Gastrocnemius medialis (tissue), 4 donors: ENCODE data around the gene VAPA.

Experiments
- POLR2A ChIP-seq, 2 donors: fragments of 450-650 bp; IDR thresholded peaks; one replicate each; pipeline ENCODE4 v1.6.1; 2017; ENCODE audit warnings: antibody characterized with exemption in 2 of 2, mild to moderate bottlenecking in 2 of 2, moderate library complexity in 2 of 2
- TF ChIP-seq, protein P1 (sequence below), 5 experiments: fragments of 450-650 bp in 3 of 5; fragments of 200-600 bp in 2 of 5; sonication (generic) in 2 of 5; IDR thresholded peaks in 4 of 5; conservative IDR thresholded peaks in 1 of 5; 1 replicate in 4 of 5; 2 replicates in 1 of 5; pipeline ENCODE4 v1.5.1; 2016 to 2019; ENCODE audit warnings: antibody characterized with exemption in 5 of 5, mild to moderate bottlenecking in 3 of 5, moderate library complexity in 3 of 5

DNA sequence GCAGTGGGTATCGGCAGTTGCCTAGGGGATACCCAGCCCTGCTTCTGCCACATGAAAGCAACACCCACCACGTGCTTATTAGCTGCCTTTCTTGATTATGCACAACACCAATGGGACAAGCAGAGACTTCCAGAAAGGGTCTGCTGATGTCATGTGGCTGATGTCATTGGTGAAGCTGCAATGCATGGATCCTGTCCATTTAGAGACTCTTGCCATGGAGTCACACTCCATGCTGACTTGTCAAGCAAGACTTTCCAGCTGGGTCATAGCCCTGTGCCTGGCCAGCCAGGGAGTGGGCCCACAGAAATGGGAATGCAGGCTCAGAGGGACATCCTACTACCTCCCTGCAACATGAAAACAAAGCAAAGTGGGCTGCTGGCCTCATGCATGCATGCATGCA is 81.8 kb downstream of the VAPA start:
- TF ChIP-seq, protein P1, sequence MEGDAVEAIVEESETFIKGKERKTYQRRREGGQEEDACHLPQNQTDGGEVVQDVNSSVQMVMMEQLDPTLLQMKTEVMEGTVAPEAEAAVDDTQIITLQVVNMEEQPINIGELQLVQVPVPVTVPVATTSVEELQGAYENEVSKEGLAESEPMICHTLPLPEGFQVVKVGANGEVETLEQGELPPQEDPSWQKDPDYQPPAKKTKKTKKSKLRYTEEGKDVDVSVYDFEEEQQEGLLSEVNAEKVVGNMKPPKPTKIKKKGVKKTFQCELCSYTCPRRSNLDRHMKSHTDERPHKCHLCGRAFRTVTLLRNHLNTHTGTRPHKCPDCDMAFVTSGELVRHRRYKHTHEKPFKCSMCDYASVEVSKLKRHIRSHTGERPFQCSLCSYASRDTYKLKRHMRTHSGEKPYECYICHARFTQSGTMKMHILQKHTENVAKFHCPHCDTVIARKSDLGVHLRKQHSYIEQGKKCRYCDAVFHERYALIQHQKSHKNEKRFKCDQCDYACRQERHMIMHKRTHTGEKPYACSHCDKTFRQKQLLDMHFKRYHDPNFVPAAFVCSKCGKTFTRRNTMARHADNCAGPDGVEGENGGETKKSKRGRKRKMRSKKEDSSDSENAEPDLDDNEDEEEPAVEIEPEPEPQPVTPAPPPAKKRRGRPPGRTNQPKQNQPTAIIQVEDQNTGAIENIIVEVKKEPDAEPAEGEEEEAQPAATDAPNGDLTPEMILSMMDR (IDR thresholded peaks at IDR 0.05 in 4 of 5, conservative IDR thresholded peaks at IDR 0.05 in 1 of 5): no peak
- TF ChIP-seq POLR2A (IDR thresholded peaks at IDR 0.05): no peak
